Nucleus accumbens (tissue), 56 donors: ENCODE measurements around the gene GNA14.
"Not testable (repeated sequence)": the region's sequence is repeated elsewhere in the genome, so short reads cannot be mapped to it uniquely, and the experiment has no call there.

Experiments
- DNase-seq, 56 donors: peaks; one replicate each; lab custom pipeline; 2025; lab: John Stamatoyannopoulos, UW

Gene GNA14

GRCh38 chr9:77592476-77592875, 55.6 kb downstream of the GNA14 start:
- no peak for DNase-seq

- DNase-seq: no peak
These were observed 58.9 kb downstream of the GNA14 start for GRCh38 chr9:77589046-77589795.

- peak in 5 of 56 donors; percentile 4 to 23 (median 10) for DNase-seq
These were observed 59.7 kb downstream of the GNA14 start for GRCh38 chr9:77588271-77588937.

- no peak for DNase-seq
These were observed 60.3 kb downstream of the GNA14 start for GRCh38 chr9:77587851-77588250.

GRCh38 chr9:77587042-77587441, 61.1 kb downstream of the GNA14 start:
- no peak for DNase-seq

GRCh38 chr9:77586591-77586990, 61.5 kb downstream of the GNA14 start:
- no peak for DNase-seq

GRCh38 chr9:77585335-77585786, 62.8 kb downstream of the GNA14 start:
- DNase-seq: no peak

GRCh38 chr9:77584927-77585326, 63.2 kb downstream of the GNA14 start:
- not testable (repeated sequence) for DNase-seq

GRCh38 chr9:77582961-77583576, 65.1 kb downstream of the GNA14 start:
- no peak for DNase-seq

GRCh38 chr9:77582525-77582924, 65.6 kb downstream of the GNA14 start:
- no peak for DNase-seq

- DNase-seq: no peak
These were observed 72.3 kb downstream of the GNA14 start for GRCh38 chr9:77575785-77576184.

GRCh38 chr9:77569335-77569734, 78.8 kb downstream of the GNA14 start:
- DNase-seq: no peak

GRCh38 chr9:77563174-77563573, 84.9 kb downstream of the GNA14 start:
- no peak for DNase-seq

- no peak for DNase-seq
These were observed 85.9 kb downstream of the GNA14 start for GRCh38 chr9:77562019-77562748.

GRCh38 chr9:77561331-77562018, 86.6 kb downstream of the GNA14 start:
- no peak for DNase-seq

GRCh38 chr9:77556396-77556795, 91.7 kb downstream of the GNA14 start:
- DNase-seq: no peak

- no peak for DNase-seq
These were observed 93.5 kb downstream of the GNA14 start for GRCh38 chr9:77554586-77555105.

- no peak for DNase-seq
These were observed 100.9 kb downstream of the GNA14 start for GRCh38 chr9:77547106-77547730.

GRCh38 chr9:77546376-77546950, 101.7 kb downstream of the GNA14 start:
- no peak for DNase-seq
